Breast epithelium (tissue), 4 donors: ENCODE results near the gene WHRN. TPM values are rescaled to one million over a fixed set of nuclear protein-coding genes. Genes with fewer than 3 reads are reported as not detected.
A peak's percentile ranks its signal among the peaks of the same experiment; 100 is the strongest.

Experiments used
- DNase-seq, 2 donors: peaks; one replicate each; pipeline ENCODE4 v3.0.0-alpha.2; 2019; ENCODE audit warnings: low spot score in 2 of 2
- H3K27ac ChIP-seq, 2 donors: fragments of 200-600 bp; sonication (generic) in 1 of 2; one replicate each; pipeline ENCODE4 v1.5.1; 2016 to 2019; ENCODE audit warnings: mild to moderate bottlenecking in 1 of 2
- H3K27me3 ChIP-seq, 2 donors: fragments of 200-600 bp; sonication (generic) in 1 of 2; one replicate each; pipeline versions ENCODE4 v1.5.1 to v1.6.0; 2017 to 2019; ENCODE audit warnings: control low read depth in 1 of 2, mild to moderate bottlenecking in 1 of 2
- H3K36me3 ChIP-seq: fragments of 200-600 bp; one replicate; pipeline ENCODE4 v1.5.1; 2019
- H3K4me1 ChIP-seq, 2 donors: fragments of 200-600 bp; sonication (generic); one replicate each; pipeline ENCODE4 v1.5.1; 2016 to 2019; ENCODE audit warnings: control low read depth in 1 of 2
- H3K4me3 ChIP-seq, 3 donors: fragments of 200-600 bp; sonication (generic); 1 replicate in 2 of 3; 2 replicates in 1 of 3; pipeline ENCODE4 v1.5.1; 2016 to 2019; ENCODE audit warnings: mild to moderate bottlenecking in 3 of 3, moderate library complexity in 2 of 3
- H3K9me3 ChIP-seq, 2 donors: fragments of 200-600 bp; sonication (generic) in 1 of 2; one replicate each; pipeline ENCODE4 v1.5.1; 2016 to 2019; ENCODE audit warnings: control low read depth in 1 of 2
- CTCF ChIP-seq, 3 donors: fragments of 450-650 bp; IDR thresholded peaks; one replicate each; pipeline ENCODE4 v1.5.1; 2016 to 2017; ENCODE audit warnings: antibody characterized with exemption in 3 of 3, mild to moderate bottlenecking in 3 of 3, moderate library complexity in 3 of 3
- POLR2A ChIP-seq: fragments of 450-650 bp; IDR thresholded peaks from one replicate; pipeline ENCODE4 v1.6.1; 2016; ENCODE audit warnings: antibody characterized with exemption, mild to moderate bottlenecking, moderate library complexity
- POLR2AphosphoS5 ChIP-seq, 3 donors: sonication (generic); formaldehyde crosslinking; IDR thresholded peaks; one replicate each; pipeline ENCODE4 v1.6.1; 2017; ENCODE audit warnings: antibody characterized with exemption in 3 of 3
- intact Hi-C: fragments of 100-400 bp; cut with DNase I; formaldehyde crosslinking; loops from one replicate; pipeline ENCODE4 v1.15.1; 2023; ENCODE audit warnings: low total_unique reads
- total RNA-seq, 3 donors: library from RNA; depleted of rRNA; stranded (reverse); fragments of >200 nt; gene quantifications; one replicate each; pipeline ENCODE4 v1.1.0, GENCODE V29; 2016

Gene WHRN
- total RNA-seq, 3 donors from 2014 or later, result 2.4 to 16.4 (median 15.1) TPM

- intact Hi-C loops, result no loop called here
- Histone ChIP-seq H3K36me3 (no peaks in the 10 kb centered on the region), H3K27me3 (no peaks in the 10 kb centered on the region), H3K4me3 (no peak overlapping the region), H3K27ac (no peak overlapping the region), H3K4me1 (no peaks in the 10 kb centered on the region), H3K9me3 (no peaks in the 10 kb centered on the region)
- TF ChIP-seq CTCF (IDR thresholded peaks at IDR 0.05), result no peak
- DNase-seq, result no peak
Observed at GRCh38 chr9:114546851-114547250, 41.6 kb upstream of the WHRN start.

- Histone ChIP-seq H3K27me3 (no peaks in the 10 kb centered on the region), H3K4me3 (no peak overlapping the region), H3K36me3 (no peaks in the 10 kb centered on the region), H3K9me3 (no peaks in the 10 kb centered on the region), H3K4me1 (no peaks in the 10 kb centered on the region), H3K27ac (no peak overlapping the region)
- TF ChIP-seq POLR2A (no peak), POLR2AphosphoS5 (IDR thresholded peaks at IDR 0.05) (no peak), CTCF (IDR thresholded peaks at IDR 0.05) (no peak)
- no peak for DNase-seq
- intact Hi-C loops, result no loop called here
Observed at GRCh38 chr9:114545055-114545454, 39.8 kb upstream of the WHRN start.

GRCh38 chr9:114539701-114540380, 34.6 kb upstream of the WHRN start:
- intact Hi-C loops, result no loop called here
- Histone ChIP-seq H3K36me3 (no peaks in the 10 kb centered on the region), H3K27me3 (no peaks in the 10 kb centered on the region), H3K9me3 (no peaks in the 10 kb centered on the region), H3K4me1 (no peaks in the 10 kb centered on the region), H3K4me3 (no peak overlapping the region), H3K27ac (no peak overlapping the region)
- TF ChIP-seq CTCF (IDR thresholded peaks at IDR 0.05) (no peak), POLR2A (no peak), POLR2AphosphoS5 (IDR thresholded peaks at IDR 0.05) (no peak)
- DNase-seq, result no peak

GRCh38 chr9:114538241-114538640, 33.0 kb upstream of the WHRN start:
- H3K36me3 ChIP-seq, result no peaks in the 10 kb centered on the region
- H3K27ac ChIP-seq, result no peak overlapping the region
- no peaks in the 10 kb centered on the region for H3K4me1 ChIP-seq
- intact Hi-C loops, result no loop called here
- H3K9me3 ChIP-seq, result no peaks in the 10 kb centered on the region
- no peak for DNase-seq
- H3K4me3 ChIP-seq, result no peak overlapping the region
- no peaks in the 10 kb centered on the region for H3K27me3 ChIP-seq
- TF ChIP-seq POLR2A (no peak), POLR2AphosphoS5 (IDR thresholded peaks at IDR 0.05) (no peak), CTCF (IDR thresholded peaks at IDR 0.05) (no peak)

GRCh38 chr9:114532561-114533237, 27.4 kb upstream of the WHRN start:
- Histone ChIP-seq H3K27ac (no peak overlapping the region), H3K4me3 (peak overlapping the region in 2 of 3 donors; percentile 21 to 52), H3K27me3 (no peaks in the 10 kb centered on the region), H3K4me1 (no peaks in the 10 kb centered on the region), H3K36me3 (no peaks in the 10 kb centered on the region), H3K9me3 (no peaks in the 10 kb centered on the region)
- no peak for TF ChIP-seq POLR2A
- no peak for TF ChIP-seq POLR2AphosphoS5 (IDR thresholded peaks at IDR 0.05)
- no peak for TF ChIP-seq CTCF (IDR thresholded peaks at IDR 0.05)
- intact Hi-C loops, result loop anchor here (5.0 kb wide), 1 partner anchor 465 kb away; no protein-coding TSS in a partner anchor
- DNase-seq, result no peak
